Mucosa of rectum (tissue), 2 donors: ENCODE results near the gene ZSWIM6.

Experiments
- H3K27ac ChIP-seq, 2 donors: one replicate each; pipeline ENCODE4 v1.7.0; 2013; ENCODE audit warnings: inconsistent platforms in 2 of 2, low read depth in 2 of 2, low read length in 2 of 2
- H3K27me3 ChIP-seq, 2 donors: one replicate each; pipeline ENCODE4 v1.7.0; 2013; ENCODE audit warnings: low read length in 2 of 2; ENCODE audit not compliant: control insufficient read depth in 2 of 2, insufficient read depth in 2 of 2
- H3K36me3 ChIP-seq, 2 donors: one replicate each; pipeline ENCODE4 v1.7.0; 2013; ENCODE audit warnings: low read length in 2 of 2; ENCODE audit not compliant: control insufficient read depth in 2 of 2, insufficient read depth in 2 of 2
- H3K4me1 ChIP-seq, 2 donors: one replicate each; pipeline ENCODE4 v1.7.0; 2013; ENCODE audit warnings: low read length in 2 of 2, mild to moderate bottlenecking in 1 of 2; ENCODE audit not compliant: control insufficient read depth in 2 of 2, insufficient read depth in 2 of 2
- H3K4me3 ChIP-seq, 2 donors: one replicate each; pipeline ENCODE4 v1.7.0; 2013; ENCODE audit warnings: low read length in 2 of 2
- H3K9ac ChIP-seq, 2 donors: one replicate each; pipeline ENCODE4 v1.7.0; 2013; ENCODE audit warnings: low read length in 2 of 2, low read depth in 1 of 2, mild to moderate bottlenecking in 1 of 2
- H3K9me3 ChIP-seq, 2 donors: one replicate each; pipeline ENCODE4 v1.7.0; 2013; ENCODE audit warnings: low read length in 2 of 2; ENCODE audit not compliant: control insufficient read depth in 2 of 2
- donor health status: healthy.
- donor health status: Normal muscosa, but diverticular disease.

Gene ZSWIM6

GRCh38 chr5:61578858-61579503 is 246.9 kb downstream of the ZSWIM6 start:
- Histone ChIP-seq H3K9me3 (no peaks in the 10 kb centered on the region), H3K4me1 (no peaks in the 10 kb centered on the region), H3K36me3 (no peaks in the 10 kb centered on the region), H3K9ac (no peak overlapping the region), H3K27ac (no peak overlapping the region), H3K27me3 (no peaks in the 10 kb centered on the region), H3K4me3 (no peak overlapping the region)

GRCh38 chr5:61582205-61582820 is 250.3 kb downstream of the ZSWIM6 start:
- Histone ChIP-seq H3K27ac (no peak overlapping the region), H3K4me3 (no peak overlapping the region)

GRCh38 chr5:61582887-61583286 is 250.8 kb downstream of the ZSWIM6 start:
- H3K27me3 ChIP-seq, result no peaks in the 10 kb centered on the region

More at GRCh38 chr5:61582205-61582820, 250.3 kb downstream of the ZSWIM6 start:
- Histone ChIP-seq H3K9me3 (no peaks in the 10 kb centered on the region), H3K9ac (no peak overlapping the region), H3K36me3 (no peaks in the 10 kb centered on the region), H3K27me3 (no peaks in the 10 kb centered on the region), H3K4me1 (no peaks in the 10 kb centered on the region)

GRCh38 chr5:61586096-61587084 is 254.3 kb downstream of the ZSWIM6 start:
- Histone ChIP-seq H3K9ac (no peak overlapping the region), H3K27me3 (no peaks in the 10 kb centered on the region), H3K9me3 (no peaks in the 10 kb centered on the region), H3K36me3 (no peaks in the 10 kb centered on the region), H3K27ac (no peak overlapping the region), H3K4me1 (no peaks in the 10 kb centered on the region), H3K4me3 (no peak overlapping the region)

More at GRCh38 chr5:61582887-61583286, 250.8 kb downstream of the ZSWIM6 start:
- Histone ChIP-seq H3K9me3 (no peaks in the 10 kb centered on the region), H3K4me3 (no peak overlapping the region), H3K4me1 (no peaks in the 10 kb centered on the region), H3K9ac (no peak overlapping the region), H3K27ac (no peak overlapping the region), H3K36me3 (no peaks in the 10 kb centered on the region)

GRCh38 chr5:61587125-61587524 is 255.1 kb downstream of the ZSWIM6 start:
- Histone ChIP-seq H3K27me3 (no peaks in the 10 kb centered on the region), H3K9me3 (no peaks in the 10 kb centered on the region), H3K4me3 (no peak overlapping the region), H3K4me1 (no peaks in the 10 kb centered on the region), H3K9ac (no peak overlapping the region), H3K27ac (no peak overlapping the region), H3K36me3 (no peaks in the 10 kb centered on the region)

GRCh38 chr5:61588216-61588615 is 256.2 kb downstream of the ZSWIM6 start:
- no peak overlapping the region for H3K9ac ChIP-seq
- no peaks in the 10 kb centered on the region for H3K4me1 ChIP-seq
- H3K4me3 ChIP-seq, result no peak overlapping the region
- no peaks in the 10 kb centered on the region for H3K27me3 ChIP-seq
- H3K27ac ChIP-seq, result no peak overlapping the region
- no peaks in the 10 kb centered on the region for H3K9me3 ChIP-seq
- H3K36me3 ChIP-seq, result no peaks in the 10 kb centered on the region

- Histone ChIP-seq H3K27ac (no peak overlapping the region), H3K9ac (no peak overlapping the region)
Measured at GRCh38 chr5:61589946-61590345, 257.9 kb downstream of the ZSWIM6 start.

GRCh38 chr5:61590473-61590872 is 258.4 kb downstream of the ZSWIM6 start:
- Histone ChIP-seq H3K36me3 (no peaks in the 10 kb centered on the region), H3K9ac (no peak overlapping the region), H3K9me3 (no peaks in the 10 kb centered on the region), H3K27me3 (no peaks in the 10 kb centered on the region), H3K4me3 (no peak overlapping the region), H3K4me1 (no peaks in the 10 kb centered on the region), H3K27ac (no peak overlapping the region)

More at GRCh38 chr5:61589946-61590345, 257.9 kb downstream of the ZSWIM6 start:
- Histone ChIP-seq H3K27me3 (no peaks in the 10 kb centered on the region), H3K4me3 (no peak overlapping the region), H3K36me3 (no peaks in the 10 kb centered on the region), H3K4me1 (no peaks in the 10 kb centered on the region), H3K9me3 (no peaks in the 10 kb centered on the region)

- H3K4me3 ChIP-seq, result no peak overlapping the region
- no peaks in the 10 kb centered on the region for H3K27me3 ChIP-seq
- H3K9ac ChIP-seq, result no peak overlapping the region
- H3K36me3 ChIP-seq, result no peaks in the 10 kb centered on the region
- H3K4me1 ChIP-seq, result no peaks in the 10 kb centered on the region
- H3K27ac ChIP-seq, result no peak overlapping the region
- H3K9me3 ChIP-seq, result no peaks in the 10 kb centered on the region
Measured at GRCh38 chr5:61591859-61592258, 259.8 kb downstream of the ZSWIM6 start.

GRCh38 chr5:61595426-61595825 is 263.4 kb downstream of the ZSWIM6 start:
- Histone ChIP-seq H3K27ac (no peak overlapping the region), H3K36me3 (no peaks in the 10 kb centered on the region), H3K4me3 (no peak overlapping the region), H3K27me3 (no peaks in the 10 kb centered on the region), H3K9me3 (no peaks in the 10 kb centered on the region), H3K9ac (no peak overlapping the region), H3K4me1 (peaks cover 2 to 10% of the 10 kb centered on the region in 2 donors)
